HEK293T (cell line): ENCODE results near the gene REXO5.

Experiments
- HDGF ChIP-seq: fragments of 450-650 bp; IDR thresholded peaks from 2 replicates; pipeline ENCODE4 v1.6.1; 2017; ENCODE audit warnings: antibody characterized with exemption, borderline replicate concordance
- L3MBTL2 ChIP-seq: fragments of 450-650 bp; conservative IDR thresholded peaks from 2 replicates; pipeline ENCODE4 v1.6.1; 2016; ENCODE audit warnings: mild to moderate bottlenecking
- SP1 ChIP-seq: fragments of 450-650 bp; IDR thresholded peaks from 2 replicates; pipeline ENCODE4 v1.6.1; 2017

GRCh38 chr16:20866801-20867200, 60.5 kb downstream of the REXO5 start:
- TF ChIP-seq SP1, result no peak
- TF ChIP-seq L3MBTL2, result no peak
- TF ChIP-seq HDGF, result no peak
